ENCODE measurements around the gene RHOB.

The RHOB gene

DNA sequence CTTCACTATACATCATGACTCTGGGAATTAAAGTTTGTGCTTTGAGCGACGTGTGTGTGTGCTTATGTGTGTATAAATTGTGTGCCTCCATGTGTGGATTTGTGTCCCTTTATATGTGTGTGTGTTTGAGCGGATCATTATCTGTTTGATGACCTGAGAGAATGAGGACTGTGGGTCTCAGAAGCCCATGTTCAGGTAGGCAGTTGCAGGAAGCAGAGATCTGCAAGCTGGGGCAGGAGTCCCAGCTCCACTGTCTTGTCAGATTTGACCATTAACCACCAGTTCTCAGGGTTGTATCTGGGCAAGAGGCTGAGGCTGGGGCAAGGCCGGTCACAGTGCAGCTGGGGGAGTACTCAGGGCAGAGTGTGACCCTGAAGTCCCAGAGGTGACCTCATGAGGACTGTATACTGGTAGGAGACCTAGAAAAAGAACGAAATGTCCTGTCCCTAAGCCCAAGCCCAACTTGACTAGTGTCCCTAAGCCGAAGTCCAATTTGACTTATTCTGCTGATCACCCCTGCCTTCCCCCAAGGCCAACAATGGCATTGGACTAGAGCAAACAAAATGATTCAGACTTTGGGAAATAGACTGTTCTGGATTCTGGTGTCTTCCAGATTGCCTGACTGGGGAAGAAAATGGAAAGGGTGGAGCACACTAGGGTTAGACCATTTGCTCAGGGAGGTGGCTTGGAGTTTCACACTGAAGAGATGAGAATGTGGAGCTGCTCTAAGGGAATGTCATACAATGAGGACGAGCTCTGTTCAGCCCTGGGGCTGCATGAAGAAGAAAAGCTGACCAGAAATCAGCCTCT lies 28.1 kb downstream of the RHOB start:
- no peak for TF ChIP-seq CTCF (IDR thresholded peaks at IDR 0.05; ENCODE audit: control extremely low read depth, extremely low read depth, low read depth, missing control alignments)
- DNase-seq (ENCODE audit: extremely low spot score) = no peak
- ChIA-PET POLR2A (interaction anchor here (0.9 to 3.0 kb wide), 2 partner anchors 28 kb away, joined by 4 to 16 read pairs; partner anchors contain the start of gene RHOB), CTCF (interaction anchor here (1.0 to 1.5 kb wide), 4 partner anchors 9 to 168 kb away, joined by 3 read pairs; no protein-coding TSS in a partner anchor)

GRCh38 chr2:20475567-20475952 lies 28.7 kb downstream of the RHOB start:
- TF ChIP-seq CTCF (IDR thresholded peaks at IDR 0.05; ENCODE audit: control extremely low read depth, extremely low read depth, low read depth, missing control alignments) = no peak
- POLR2A ChIA-PET = interaction anchor here (3.0 kb wide), 1 partner anchor 28 kb away, joined by 16 read pairs; the partner anchor contains the start of gene RHOB
- CTCF ChIA-PET = interaction anchor here (1.5 kb wide), 1 partner anchor 9 kb away, joined by 3 read pairs; no protein-coding TSS in a partner anchor
- no peak for DNase-seq (ENCODE audit: extremely low spot score)

DNA sequence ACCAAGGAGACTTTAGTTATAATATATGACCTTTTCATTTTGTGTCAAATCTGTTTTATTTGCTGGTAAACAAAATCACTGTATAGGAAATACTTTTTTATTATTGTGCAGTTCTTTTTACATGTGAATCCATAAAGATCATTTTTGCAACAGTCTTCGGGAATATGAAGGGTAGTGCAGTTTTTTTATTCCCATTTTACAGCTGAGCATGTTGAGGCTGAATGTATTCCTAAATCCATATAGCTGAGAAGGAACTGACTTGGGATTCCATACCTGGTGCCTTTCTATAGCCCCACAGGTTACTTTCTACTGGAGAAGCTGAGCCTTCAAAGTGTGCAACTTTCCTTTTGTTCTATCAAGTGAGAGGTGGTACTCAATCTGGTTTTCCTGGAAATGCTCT lies 29.6 kb downstream of the RHOB start:
- CTCF ChIA-PET = no interaction called here

DNA sequence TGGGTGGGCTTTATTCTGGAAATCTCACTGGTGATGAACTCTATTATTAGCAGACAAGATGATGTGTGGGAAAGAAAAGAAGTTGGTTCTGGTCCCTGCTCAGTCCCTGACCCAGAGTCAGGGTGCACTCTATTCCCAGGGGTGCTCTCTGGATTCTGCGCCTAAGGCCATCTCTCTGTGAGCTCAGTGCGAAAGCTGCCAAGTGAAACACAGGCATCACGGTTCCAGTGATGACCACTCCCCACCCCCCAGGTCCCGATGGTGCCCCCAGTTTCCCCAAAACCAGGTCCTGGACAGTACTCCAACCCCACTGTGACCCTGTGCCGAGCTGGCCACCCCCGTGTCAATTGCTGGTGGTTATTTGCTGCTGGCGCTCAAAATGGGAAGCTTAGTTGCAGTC lies 30.1 kb downstream of the RHOB start:
- CTCF ChIA-PET = no interaction called here
- no peak for TF ChIP-seq CTCF (IDR thresholded peaks at IDR 0.05; ENCODE audit: control extremely low read depth, extremely low read depth, low read depth, missing control alignments)
- POLR2A ChIA-PET = interaction anchor here (3.0 kb wide), 1 partner anchor 30 kb away, joined by 16 read pairs; the partner anchor contains the start of gene RHOB
- no peak for DNase-seq (ENCODE audit: extremely low spot score)

More for the DNA sequence above, 29.6 kb downstream of the RHOB start:
- POLR2A ChIA-PET = interaction anchor here (3.0 kb wide), 1 partner anchor 29 kb away, joined by 16 read pairs; the partner anchor contains the start of gene RHOB
- no peak for TF ChIP-seq CTCF (IDR thresholded peaks at IDR 0.05; ENCODE audit: control extremely low read depth, extremely low read depth, low read depth, missing control alignments)
- DNase-seq (ENCODE audit: extremely low spot score) = no peak

DNA sequence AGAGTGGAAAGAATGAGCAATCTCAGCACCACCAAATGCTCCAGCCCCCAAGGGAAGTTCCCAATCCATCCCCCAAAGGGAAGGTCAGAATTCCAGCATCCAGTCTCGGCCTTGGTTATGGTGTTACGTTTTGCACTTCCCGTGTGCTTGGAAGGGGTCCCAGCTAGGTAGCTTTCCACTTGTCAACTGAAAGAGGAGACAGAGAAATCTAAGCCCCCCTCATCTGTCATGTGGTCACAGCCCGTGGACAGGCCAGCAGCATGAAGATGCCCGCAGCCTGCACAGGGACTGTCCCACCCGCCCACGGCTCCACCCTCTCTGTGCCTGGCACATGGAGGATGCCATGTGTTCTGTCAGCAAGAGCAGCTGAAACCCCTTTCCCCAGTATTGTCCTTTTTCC lies 32.1 kb downstream of the RHOB start:
- no peak for DNase-seq (ENCODE audit: extremely low spot score)
- ChIA-PET POLR2A (no interaction called here), CTCF (interaction anchor here (1.1 kb wide), 1 partner anchor 154 kb away, joined by 3 read pairs; no protein-coding TSS in a partner anchor)
- no peak for TF ChIP-seq CTCF (IDR thresholded peaks at IDR 0.05; ENCODE audit: control extremely low read depth, extremely low read depth, low read depth, missing control alignments)

DNA sequence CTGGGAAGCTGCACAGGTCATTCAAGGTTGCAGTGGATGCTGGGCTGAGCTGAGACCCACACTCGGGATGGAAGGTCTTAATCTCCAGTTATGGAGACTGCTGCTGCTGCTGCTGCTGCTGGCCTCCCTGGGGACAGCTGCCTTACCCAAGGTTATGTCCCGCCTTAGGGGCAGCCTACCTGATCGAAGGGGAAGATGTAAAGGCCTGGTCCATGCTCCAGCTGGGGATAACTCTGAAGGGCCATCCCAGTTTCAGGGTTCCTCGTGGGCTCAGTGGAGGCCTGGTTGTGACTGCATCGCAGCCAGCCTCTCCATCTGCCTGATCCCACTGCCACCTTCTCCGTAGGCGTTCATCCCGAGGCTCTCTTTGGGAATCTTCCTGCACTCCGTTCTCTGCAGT lies 33.0 kb downstream of the RHOB start:
- ChIA-PET CTCF (interaction anchor here (1.1 kb wide), 1 partner anchor 153 kb away, joined by 3 read pairs; no protein-coding TSS in a partner anchor), POLR2A (interaction anchor here (0.6 kb wide), 1 partner anchor 33 kb away, joined by 3 read pairs; the partner anchor contains the start of gene RHOB)
- TF ChIP-seq CTCF (IDR thresholded peaks at IDR 0.05; ENCODE audit: control extremely low read depth, extremely low read depth, low read depth, missing control alignments) = no peak
- no peak for DNase-seq (ENCODE audit: extremely low spot score)
